Testis (tissue), 2 donors: ENCODE data around the gene ECI1.

Source experiments
- POLR2A ChIP-seq: fragments of 450-650 bp; IDR thresholded peaks from one replicate; pipeline ENCODE4 v1.6.1; 2017; ENCODE audit warnings: antibody characterized with exemption, mild to moderate bottlenecking, moderate library complexity
- TF ChIP-seq, protein P1 (sequence below), 3 experiments: fragments of 450-650 bp in 2 of 3; fragments of 200-600 bp in 1 of 3; sonication (generic) in 1 of 3; IDR thresholded peaks; one replicate each; pipeline ENCODE4 v1.5.1; 2016 to 2019; ENCODE audit warnings: antibody characterized with exemption in 3 of 3, mild to moderate bottlenecking in 2 of 3, moderate library complexity in 1 of 3

DNA sequence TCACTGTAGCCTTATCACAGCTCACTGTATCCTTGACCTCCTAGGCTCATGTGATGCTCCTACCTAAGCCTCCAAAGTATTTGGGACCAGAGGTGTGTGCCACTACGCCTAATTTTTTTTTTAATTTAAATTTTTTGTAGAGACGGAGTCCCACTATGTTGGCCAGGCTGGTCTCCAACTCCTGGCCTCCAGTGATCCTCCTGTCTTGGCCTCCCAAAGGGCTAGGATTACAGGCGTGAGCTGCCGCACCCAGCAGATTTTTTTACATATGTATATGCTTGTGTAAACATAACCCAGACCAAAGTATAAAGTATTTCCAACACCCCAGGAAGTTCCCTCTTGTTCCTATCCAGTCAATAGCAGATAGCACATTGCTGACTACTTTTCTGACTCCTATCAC is 35.1 kb downstream of the ECI1 start:
- TF ChIP-seq, protein P1, sequence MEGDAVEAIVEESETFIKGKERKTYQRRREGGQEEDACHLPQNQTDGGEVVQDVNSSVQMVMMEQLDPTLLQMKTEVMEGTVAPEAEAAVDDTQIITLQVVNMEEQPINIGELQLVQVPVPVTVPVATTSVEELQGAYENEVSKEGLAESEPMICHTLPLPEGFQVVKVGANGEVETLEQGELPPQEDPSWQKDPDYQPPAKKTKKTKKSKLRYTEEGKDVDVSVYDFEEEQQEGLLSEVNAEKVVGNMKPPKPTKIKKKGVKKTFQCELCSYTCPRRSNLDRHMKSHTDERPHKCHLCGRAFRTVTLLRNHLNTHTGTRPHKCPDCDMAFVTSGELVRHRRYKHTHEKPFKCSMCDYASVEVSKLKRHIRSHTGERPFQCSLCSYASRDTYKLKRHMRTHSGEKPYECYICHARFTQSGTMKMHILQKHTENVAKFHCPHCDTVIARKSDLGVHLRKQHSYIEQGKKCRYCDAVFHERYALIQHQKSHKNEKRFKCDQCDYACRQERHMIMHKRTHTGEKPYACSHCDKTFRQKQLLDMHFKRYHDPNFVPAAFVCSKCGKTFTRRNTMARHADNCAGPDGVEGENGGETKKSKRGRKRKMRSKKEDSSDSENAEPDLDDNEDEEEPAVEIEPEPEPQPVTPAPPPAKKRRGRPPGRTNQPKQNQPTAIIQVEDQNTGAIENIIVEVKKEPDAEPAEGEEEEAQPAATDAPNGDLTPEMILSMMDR (IDR thresholded peaks at IDR 0.05) = no peak
- TF ChIP-seq POLR2A = no peak
